ENCODE measurements around the gene RSF1. TPM values are rescaled to one million over a fixed set of nuclear protein-coding genes. Genes with fewer than 3 reads are reported as not detected.

RSF1 gene
- total and polyA plus RNA-seq, 8 donors: 5.6 to 34.3 (median 22.9) TPM

GRCh38 chr11:77749232-77749631 lies 71.3 kb downstream of the RSF1 start:
- H3K4me3 ChIP-seq: no peak overlapping the region
- no peaks in the 10 kb centered on the region for H3K9me3 ChIP-seq
- DNase-seq (no peak), FAIRE-seq (no peak), ATAC-seq (no peak)
- no peaks in the 10 kb centered on the region for H3K27me3 ChIP-seq
- WGBS, 2 donors: 86 to 89% methylated on average over 5 of the region's 5 CpGs
- no peaks in the 10 kb centered on the region for H3K36me3 ChIP-seq
- TF ChIP-seq CTCF (IDR thresholded peaks at IDR 0.05): no peak
- H3K4me1 ChIP-seq: peaks cover 0 to 4% (median 0%) of the 10 kb centered on the region in 3 donors
- intact Hi-C loops (cut with DNase I): no loop called here
- H3K27ac ChIP-seq: no peak overlapping the region

- WGBS, 2 donors: 89 to 96% methylated on average over 5 of the region's 5 CpGs
- no peak for TF ChIP-seq CTCF (IDR thresholded peaks at IDR 0.05)
Measured at GRCh38 chr11:77748266-77748665, 72.3 kb downstream of the RSF1 start.

GRCh38 chr11:77747381-77747969 lies 73.0 kb downstream of the RSF1 start:
- WGBS, 2 donors: 90% methylated on average over 3 of the region's 3 CpGs
- FAIRE-seq (no peak), ATAC-seq (no peak), DNase-seq (no peak)
- Histone ChIP-seq H3K27me3 (no peaks in the 10 kb centered on the region), H3K36me3 (no peaks in the 10 kb centered on the region), H3K4me1 (peaks cover 0 to 2% (median 0%) of the 10 kb centered on the region in 3 donors), H3K9me3 (no peaks in the 10 kb centered on the region), H3K27ac (no peak overlapping the region), H3K4me3 (no peak overlapping the region)
- TF ChIP-seq CTCF (IDR thresholded peaks at IDR 0.05): no peak
- intact Hi-C loops (cut with DNase I): no loop called here

More at GRCh38 chr11:77748266-77748665, 72.3 kb downstream of the RSF1 start:
- Histone ChIP-seq H3K27ac (no peak overlapping the region), H3K4me1 (peaks cover 0 to 4% (median 0%) of the 10 kb centered on the region in 3 donors), H3K4me3 (no peak overlapping the region), H3K9me3 (no peaks in the 10 kb centered on the region), H3K36me3 (no peaks in the 10 kb centered on the region), H3K27me3 (no peaks in the 10 kb centered on the region)
- FAIRE-seq: no peak
- DNase-seq: no peak
- intact Hi-C loops (cut with DNase I): no loop called here
- no peak for ATAC-seq

- Histone ChIP-seq H3K4me1 (no peaks in the 10 kb centered on the region), H3K27me3 (no peaks in the 10 kb centered on the region), H3K27ac (no peak overlapping the region), H3K36me3 (peaks cover 0 to 11% (median 0%) of the 10 kb centered on the region in 3 donors), H3K9me3 (no peaks in the 10 kb centered on the region), H3K4me3 (no peak overlapping the region)
- intact Hi-C loops (cut with DNase I): no loop called here
- FAIRE-seq: no peak
- no peak for TF ChIP-seq CTCF (IDR thresholded peaks at IDR 0.05)
- no peak for DNase-seq
- ATAC-seq: no peak
- WGBS, 2 donors: 98 to 99% methylated on average over 2 of the region's 2 CpGs
Measured at GRCh38 chr11:77736473-77736872, 84.0 kb downstream of the RSF1 start.

- H3K9me3 ChIP-seq: no peaks in the 10 kb centered on the region
- no peak overlapping the region for H3K4me3 ChIP-seq
- intact Hi-C loops (cut with DNase I): no loop called here
- DNase-seq (peak in 1 of 6 donors; percentile 50), ATAC-seq (no peak), FAIRE-seq (no peak)
- H3K27me3 ChIP-seq: no peaks in the 10 kb centered on the region
- peaks cover 0 to 11% (median 0%) of the 10 kb centered on the region in 3 donors for H3K36me3 ChIP-seq
- H3K27ac ChIP-seq: no peak overlapping the region
- no peak for TF ChIP-seq CTCF (IDR thresholded peaks at IDR 0.05)
- H3K4me1 ChIP-seq: no peaks in the 10 kb centered on the region
- WGBS, 2 donors: 98% methylated on average over 26 of the region's 26 CpGs
Measured at GRCh38 chr11:77734890-77735289, 85.6 kb downstream of the RSF1 start.

All from pancreas (tissue), 10 donors.